H9 (cell line): ENCODE results near the gene HOXA2. TPM values are rescaled to one million over a fixed set of nuclear protein-coding genes. Genes with fewer than 3 reads are reported as not detected.

Source experiments
- DNase-seq: peaks from one replicate; pipeline ENCODE4 v3.0.0-alpha.2; 2017
- H2AFZ ChIP-seq: one replicate; pipeline ENCODE4 v1.6.1; 2013; ENCODE audit warnings: mild to moderate bottlenecking, low read length, control low read depth, moderate library complexity
- H2AK5ac ChIP-seq: 2 replicates; pipeline ENCODE4 v1.6.1; 2013; ENCODE audit warnings: low read length, control low read depth, mixed read lengths; ENCODE audit not compliant: insufficient read length
- H2BK120ac ChIP-seq: one replicate; pipeline ENCODE4 v1.6.1; 2013; ENCODE audit warnings: low read depth, mild to moderate bottlenecking, low read length, control low read depth, inconsistent platforms; ENCODE audit not compliant: poor library complexity, severe bottlenecking
- H2BK12ac ChIP-seq: 2 replicates; pipeline ENCODE4 v1.6.1; 2013; ENCODE audit warnings: low read length, control low read depth, mixed read lengths, low read depth; ENCODE audit not compliant: insufficient read length
- H2BK15ac ChIP-seq: 2 replicates; pipeline ENCODE4 v1.6.1; 2013; ENCODE audit warnings: low read depth, low read length, control low read depth
- H2BK20ac ChIP-seq: one replicate; pipeline ENCODE4 v1.6.1; 2013; ENCODE audit warnings: low read depth, mild to moderate bottlenecking, low read length, control low read depth, inconsistent platforms; ENCODE audit not compliant: poor library complexity, severe bottlenecking
- H2BK5ac ChIP-seq: 2 replicates; pipeline ENCODE4 v1.6.1; 2013; ENCODE audit warnings: low read length, control low read depth, mixed read lengths; ENCODE audit not compliant: insufficient read length
- H3K14ac ChIP-seq: 2 replicates; pipeline ENCODE4 v1.6.1; 2013; ENCODE audit warnings: low read length, control low read depth; ENCODE audit not compliant: insufficient read depth
- H3K18ac ChIP-seq: 2 replicates; pipeline ENCODE4 v1.6.1; 2013; ENCODE audit warnings: low read depth, mild to moderate bottlenecking, mixed read lengths, low read length, control low read depth; ENCODE audit not compliant: insufficient read length
- H3K23ac ChIP-seq: 2 replicates; pipeline ENCODE4 v1.6.1; 2013; ENCODE audit warnings: low read length, control low read depth, mixed read lengths, low read depth; ENCODE audit not compliant: insufficient read length
- H3K23me2 ChIP-seq: 2 replicates; pipeline ENCODE4 v1.6.1; 2013; ENCODE audit warnings: low read depth, mild to moderate bottlenecking, mixed read lengths, low read length, control low read depth; ENCODE audit not compliant: insufficient read length, poor library complexity, severe bottlenecking
- H3K27ac ChIP-seq: 2 replicates; pipeline ENCODE4 v1.5.1; 2013; ENCODE audit warnings: low read length, control low read depth, mixed read lengths, low read depth; ENCODE audit not compliant: insufficient read length
- H3K27me3 ChIP-seq: 2 replicates; pipeline ENCODE4 v1.6.1; 2013; ENCODE audit warnings: low read length, control low read depth, inconsistent platforms; ENCODE audit not compliant: insufficient read depth
- H3K4ac ChIP-seq: 2 replicates; pipeline ENCODE4 v1.6.1; 2013; ENCODE audit warnings: low read depth, mild to moderate bottlenecking, control low read depth, inconsistent platforms, low read length, moderate library complexity
- H3K4me1 ChIP-seq: 2 replicates; pipeline ENCODE4 v1.6.1; 2013; ENCODE audit warnings: low read length, control low read depth, inconsistent platforms; ENCODE audit not compliant: insufficient read depth
- H3K4me2 ChIP-seq: 2 replicates; pipeline ENCODE4 v1.6.1; 2013; ENCODE audit warnings: low read length, control low read depth, mixed read lengths; ENCODE audit not compliant: insufficient read length, insufficient read depth
- H3K56ac ChIP-seq: 2 replicates; pipeline ENCODE4 v1.6.1; 2013; ENCODE audit warnings: low read depth, mild to moderate bottlenecking, mixed read lengths, low read length, control low read depth; ENCODE audit not compliant: insufficient read length
- H3K79me1 ChIP-seq: 2 replicates; pipeline ENCODE4 v1.6.1; 2013; ENCODE audit warnings: low read depth, mild to moderate bottlenecking, moderate library complexity, low read length, control low read depth, inconsistent platforms; ENCODE audit not compliant: insufficient read depth, poor library complexity, severe bottlenecking
- H3K79me2 ChIP-seq: 2 replicates; pipeline ENCODE4 v1.6.1; 2013; ENCODE audit warnings: low read length, control low read depth, inconsistent platforms; ENCODE audit not compliant: insufficient read depth
- H3K9ac ChIP-seq: 2 replicates; pipeline ENCODE4 v1.6.1; 2013; ENCODE audit warnings: low read length, control low read depth, mixed read lengths; ENCODE audit not compliant: insufficient read length; ENCODE audit errors: extremely low read depth
- H3K9me3 ChIP-seq: one replicate; pipeline ENCODE4 v1.6.1; 2013; ENCODE audit warnings: low read depth, low read length, inconsistent platforms; ENCODE audit not compliant: control insufficient read depth
- H3T11ph ChIP-seq: one replicate; pipeline ENCODE4 v1.6.1; 2013; ENCODE audit warnings: mild to moderate bottlenecking, low read length, control low read depth, inconsistent platforms
- H4K20me1 ChIP-seq: one replicate; pipeline ENCODE4 v1.6.1; 2013; ENCODE audit not compliant: control insufficient read depth, insufficient read length, insufficient read depth
- H4K5ac ChIP-seq: 2 replicates; pipeline ENCODE4 v1.6.1; 2013; ENCODE audit warnings: low read depth, mild to moderate bottlenecking, mixed read lengths, low read length, control low read depth; ENCODE audit not compliant: insufficient read length
- H4K8ac ChIP-seq: replicated peaks from 2 replicates; pipeline ENCODE4 v1.6.1; 2013; ENCODE audit warnings: low read length, control low read depth, mixed read lengths, low read depth; ENCODE audit not compliant: insufficient read length
- H4K91ac ChIP-seq: 2 replicates; pipeline ENCODE4 v1.6.1; 2013; ENCODE audit warnings: low read depth, mild to moderate bottlenecking, moderate library complexity, mixed read lengths, low read length, control low read depth; ENCODE audit not compliant: insufficient read length
- H3K27ac Mint-ChIP-seq, 3 experiments: 2 replicates in 2 of 3; 3 replicates in 1 of 3; pipeline ENCODE4 v1.8.0; 2020 to 2021; ENCODE audit warnings: mixed read lengths in 3 of 3, mild to moderate bottlenecking in 1 of 3, moderate library complexity in 1 of 3
- H3K27me3 Mint-ChIP-seq: 2 replicates; pipeline ENCODE4 v1.8.0; 2021; ENCODE audit warnings: low read depth, mild to moderate bottlenecking, moderate library complexity, mixed read lengths
- H3K36me3 Mint-ChIP-seq, 3 experiments: 2 replicates in 2 of 3; 3 replicates in 1 of 3; pipeline ENCODE4 v1.8.0; 2020 to 2021; ENCODE audit warnings: low read depth in 3 of 3, mixed read lengths in 3 of 3; ENCODE audit not compliant: insufficient read depth in 1 of 3
- H3K4me1 Mint-ChIP-seq, 2 experiments: 2 replicates each; pipeline ENCODE4 v1.8.0; 2020; ENCODE audit warnings: mixed read lengths in 2 of 2
- H3K4me3 Mint-ChIP-seq, 2 experiments: 2 replicates in 1 of 2; 3 replicates in 1 of 2; pipeline ENCODE4 v1.8.0; 2020 to 2021; ENCODE audit warnings: mild to moderate bottlenecking in 2 of 2, mixed read lengths in 2 of 2, moderate library complexity in 1 of 2
- H3K9me3 Mint-ChIP-seq, 2 experiments: 2 replicates in 1 of 2; 3 replicates in 1 of 2; pipeline ENCODE4 v1.8.0; 2020; ENCODE audit warnings: mild to moderate bottlenecking in 2 of 2, mixed read lengths in 2 of 2, moderate library complexity in 1 of 2
- WGBS: extraction: QIAGEN DNeasy Blood & Tissue Kit; methylation state at CpG from one replicate; pipeline ENCODE4 v1.1.7; 2013; ENCODE audit warnings: missing lambda C conversion rate, low lambda C conversion rate, mixed read lengths; ENCODE audit not compliant: insufficient read length; ENCODE audit errors: extremely low coverage; 5-methylcytosine and 5-hydroxymethylcytosine counted together
- total RNA-seq: library from RNA; stranded (reverse); gene quantifications from 2 replicates; pipeline ENCODE4 v1.2.1, GENCODE V29; 2021
- TF ChIP-seq, protein P1 (sequence below): fragments of 200-600 bp; sonication (generic); conservative IDR thresholded peaks from 3 replicates; pipeline ENCODE4 v1.8.0; 2021; ENCODE audit warnings: antibody characterized with exemption, mild to moderate bottlenecking

HOXA2 gene
- total RNA-seq, 1 experiment from 2014 or later: not detected

DNA sequence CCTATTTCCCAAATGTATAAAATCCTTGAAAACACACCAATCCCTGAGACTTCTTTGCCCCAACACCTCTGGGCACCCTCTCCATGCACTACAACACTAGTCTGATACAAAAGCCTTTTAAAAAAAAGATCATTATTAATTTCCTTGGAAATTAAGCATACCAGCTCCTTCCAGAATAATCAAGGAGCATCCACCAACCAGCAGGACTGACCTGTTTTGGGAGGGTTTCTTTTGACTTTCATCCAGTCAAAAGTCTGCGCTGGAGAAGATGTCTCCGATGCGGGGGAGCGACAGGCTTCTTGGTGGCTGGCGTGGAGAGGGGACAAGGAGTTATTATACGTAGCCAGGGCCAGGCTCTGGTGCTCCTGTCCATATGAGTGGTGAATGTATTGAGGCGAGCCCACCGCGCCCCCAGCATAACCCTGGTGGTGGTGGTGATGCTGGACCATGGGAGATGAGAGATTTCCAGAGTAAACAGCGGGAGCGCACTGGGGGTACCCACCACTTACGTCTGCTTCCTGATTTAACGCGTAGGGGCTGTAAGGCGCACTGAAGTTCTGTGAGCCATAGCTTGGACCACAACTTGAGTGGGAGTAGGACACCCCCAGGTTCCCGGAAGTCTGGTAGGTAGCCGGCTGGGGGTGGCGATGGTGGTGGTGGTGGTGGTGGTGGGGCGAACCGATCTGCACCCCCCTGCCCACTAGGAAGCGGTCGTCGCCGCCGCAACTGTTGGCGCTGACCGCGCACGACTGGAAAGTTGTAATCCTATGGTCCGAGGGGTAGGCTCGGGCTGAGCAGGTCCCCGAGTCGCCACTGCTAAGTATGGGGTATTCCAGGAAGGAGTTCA is 7.2 kb downstream of the HOXA2 start:
- TF ChIP-seq, protein P1, sequence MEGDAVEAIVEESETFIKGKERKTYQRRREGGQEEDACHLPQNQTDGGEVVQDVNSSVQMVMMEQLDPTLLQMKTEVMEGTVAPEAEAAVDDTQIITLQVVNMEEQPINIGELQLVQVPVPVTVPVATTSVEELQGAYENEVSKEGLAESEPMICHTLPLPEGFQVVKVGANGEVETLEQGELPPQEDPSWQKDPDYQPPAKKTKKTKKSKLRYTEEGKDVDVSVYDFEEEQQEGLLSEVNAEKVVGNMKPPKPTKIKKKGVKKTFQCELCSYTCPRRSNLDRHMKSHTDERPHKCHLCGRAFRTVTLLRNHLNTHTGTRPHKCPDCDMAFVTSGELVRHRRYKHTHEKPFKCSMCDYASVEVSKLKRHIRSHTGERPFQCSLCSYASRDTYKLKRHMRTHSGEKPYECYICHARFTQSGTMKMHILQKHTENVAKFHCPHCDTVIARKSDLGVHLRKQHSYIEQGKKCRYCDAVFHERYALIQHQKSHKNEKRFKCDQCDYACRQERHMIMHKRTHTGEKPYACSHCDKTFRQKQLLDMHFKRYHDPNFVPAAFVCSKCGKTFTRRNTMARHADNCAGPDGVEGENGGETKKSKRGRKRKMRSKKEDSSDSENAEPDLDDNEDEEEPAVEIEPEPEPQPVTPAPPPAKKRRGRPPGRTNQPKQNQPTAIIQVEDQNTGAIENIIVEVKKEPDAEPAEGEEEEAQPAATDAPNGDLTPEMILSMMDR: no peak
- H3K9me3 ChIP-seq: no peaks in the 10 kb centered on the region
- H2BK12ac ChIP-seq: no peak overlapping the region
- H2BK5ac ChIP-seq: no peak overlapping the region
- H4K5ac ChIP-seq: no peak overlapping the region
- H3K9ac ChIP-seq: no peak overlapping the region
- H3K23me2 ChIP-seq: peaks cover 7% of the 10 kb centered on the region
- no peak overlapping the region for H3K23ac ChIP-seq
- no peak overlapping the region for H2BK20ac ChIP-seq
- H2AK5ac ChIP-seq: no peak overlapping the region
- H3K27ac Mint-ChIP-seq: no peak overlapping the region; a peak in 1 of 7 replicates
- H3K4me3 Mint-ChIP-seq: peak overlapping the region; percentile 61 to 86
- peaks cover 2 to 31% of the 10 kb centered on the region in 2 experiments; a peak in 4 of 5 replicates for H3K9me3 Mint-ChIP-seq
- no peak overlapping the region for H4K91ac ChIP-seq
- peak overlapping the region; percentile 28 for H3K4me2 ChIP-seq
- peaks cover 2% of the 10 kb centered on the region for H4K20me1 ChIP-seq
- H3K27me3 Mint-ChIP-seq: peaks cover 100% of the 10 kb centered on the region
- no peak overlapping the region for H3K4ac ChIP-seq
- no peak overlapping the region for H3K56ac ChIP-seq
- H3K18ac ChIP-seq: no peak overlapping the region
- peaks cover 88% of the 10 kb centered on the region for H3K27me3 ChIP-seq
- H3K4me1 Mint-ChIP-seq: peaks cover 47 to 60% of the 10 kb centered on the region in 2 experiments
- H3T11ph ChIP-seq: no peak overlapping the region
- H4K8ac ChIP-seq: no peak overlapping the region
- no peaks in the 10 kb centered on the region for H3K79me2 ChIP-seq
- DNase-seq: no peak
- no peak overlapping the region for H2BK120ac ChIP-seq
- no CpG with 5 or more reads among the region's 33 CpGs for WGBS
- H2AFZ ChIP-seq: no peak overlapping the region
- peaks cover 5% of the 10 kb centered on the region; the same call in 1 of the 2 replicates for H3K4me1 ChIP-seq
- no peak overlapping the region for H3K14ac ChIP-seq
- H3K79me1 ChIP-seq: no peaks in the 10 kb centered on the region
- H2BK15ac ChIP-seq: no peak overlapping the region
- no peaks in the 10 kb centered on the region for H3K36me3 Mint-ChIP-seq
- no peak overlapping the region for H3K27ac ChIP-seq
